ENCODE data around the gene ANKRD6.

Gene ANKRD6

DNA sequence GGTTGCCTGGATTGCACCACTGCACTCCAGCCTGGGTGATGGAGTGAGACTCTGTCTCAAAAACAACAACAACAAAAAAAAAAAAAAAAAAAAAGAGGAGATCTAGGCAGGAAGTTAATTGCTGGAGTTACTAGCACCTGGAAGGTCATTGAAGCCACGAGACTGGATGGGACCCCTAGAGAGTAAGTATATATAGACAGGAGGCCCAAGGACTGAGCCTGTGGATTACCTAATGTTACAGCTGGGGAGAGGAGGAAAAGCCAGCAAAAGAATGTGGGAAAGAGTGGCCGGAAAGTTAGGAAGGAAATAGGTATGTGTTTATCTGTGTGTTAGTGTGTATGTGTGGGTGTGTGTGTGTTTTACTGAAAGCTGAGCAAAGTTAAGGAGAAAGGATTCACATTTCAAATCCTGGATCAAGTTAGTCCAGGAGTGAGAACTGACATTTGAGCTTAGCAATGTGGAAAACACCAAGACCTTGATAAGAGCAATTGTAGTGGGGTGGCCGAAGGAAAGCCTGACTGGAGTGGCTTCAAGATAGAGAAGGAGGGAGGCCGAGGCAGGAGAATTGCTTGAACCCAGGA, 38.4 kb downstream of the ANKRD6 start:
- no peak for DNase-seq (ENCODE audit: low spot score)

DNA sequence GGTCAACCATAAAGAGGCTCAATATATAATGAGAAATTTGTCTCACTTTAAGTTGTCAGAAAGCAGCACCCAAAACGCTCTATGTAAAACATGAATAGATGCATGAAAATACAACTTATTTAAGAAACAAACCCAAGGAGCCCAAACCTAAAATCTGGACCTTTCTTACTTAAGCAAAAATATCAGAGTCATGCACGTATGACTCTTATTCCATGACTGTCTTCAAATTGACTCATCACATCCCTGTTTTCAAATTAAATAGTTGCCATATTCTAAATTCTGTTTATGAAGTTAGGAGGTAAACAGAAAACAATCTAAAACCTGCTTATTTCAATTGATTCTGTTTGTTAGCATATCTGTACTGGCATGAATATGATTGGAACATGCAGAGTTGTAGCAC, 42.1 kb downstream of the ANKRD6 start:
- DNase-seq (ENCODE audit: low spot score), result no peak

DNA sequence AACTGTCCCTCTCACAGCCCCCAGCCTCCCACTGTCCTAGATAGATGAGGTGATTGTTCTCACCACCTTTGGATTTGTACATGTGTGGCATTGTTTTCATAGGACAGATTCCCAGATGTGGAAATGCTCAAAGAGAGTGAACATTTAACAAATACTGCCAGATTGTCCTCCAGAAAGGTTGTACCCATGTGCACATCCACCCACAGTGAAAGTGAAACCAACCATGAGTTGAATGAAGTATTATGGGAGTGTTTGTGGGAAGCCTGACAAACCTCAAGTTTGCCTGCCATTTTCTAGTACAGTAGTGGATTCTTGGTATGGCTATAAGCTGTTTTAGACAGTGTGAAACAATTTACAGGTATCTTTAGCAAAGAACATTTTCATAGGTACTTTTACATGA, 42.7 kb downstream of the ANKRD6 start:
- no peak for DNase-seq (ENCODE audit: low spot score)

DNA sequence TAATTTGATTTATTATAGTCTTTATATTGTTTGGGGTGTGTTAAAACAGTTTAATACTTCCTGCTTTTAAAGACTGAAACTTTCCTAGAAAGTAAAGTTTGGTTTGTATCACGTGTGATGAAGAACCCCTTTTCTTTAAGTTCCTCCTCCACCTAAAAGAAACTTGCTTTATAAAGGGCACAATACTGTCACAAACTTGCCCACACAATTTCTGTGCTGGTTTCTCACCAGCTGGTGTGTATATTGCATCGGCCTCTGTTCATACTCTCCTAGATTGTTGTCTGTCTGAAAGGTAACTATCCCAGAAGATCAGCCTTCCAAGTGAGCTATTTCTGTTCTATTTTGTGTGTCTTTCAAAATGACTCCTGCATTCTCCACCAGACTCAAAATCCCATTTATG, 46.9 kb downstream of the ANKRD6 start:
- DNase-seq (ENCODE audit: low spot score), result no peak

DNA sequence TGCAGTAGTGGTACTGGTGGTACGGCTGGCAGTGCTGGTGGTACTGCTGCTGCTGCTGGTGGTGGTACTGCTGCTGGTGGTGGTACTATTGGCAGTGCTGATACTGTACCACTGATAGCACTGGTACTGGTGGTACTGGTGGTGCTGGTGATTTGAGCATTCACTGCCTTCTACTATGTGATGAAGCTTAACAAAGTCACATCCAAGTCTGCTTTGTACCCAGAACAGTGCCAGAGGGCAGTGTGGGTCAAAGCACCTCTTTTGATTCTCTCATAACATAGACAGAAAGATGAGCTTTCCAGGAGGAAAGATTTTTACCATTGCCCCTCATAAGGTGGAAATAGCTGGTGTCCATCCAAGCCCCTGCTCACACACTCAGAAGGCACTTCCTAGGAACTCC, 48.7 kb downstream of the ANKRD6 start:
- no peak for DNase-seq (ENCODE audit: low spot score)

DNA sequence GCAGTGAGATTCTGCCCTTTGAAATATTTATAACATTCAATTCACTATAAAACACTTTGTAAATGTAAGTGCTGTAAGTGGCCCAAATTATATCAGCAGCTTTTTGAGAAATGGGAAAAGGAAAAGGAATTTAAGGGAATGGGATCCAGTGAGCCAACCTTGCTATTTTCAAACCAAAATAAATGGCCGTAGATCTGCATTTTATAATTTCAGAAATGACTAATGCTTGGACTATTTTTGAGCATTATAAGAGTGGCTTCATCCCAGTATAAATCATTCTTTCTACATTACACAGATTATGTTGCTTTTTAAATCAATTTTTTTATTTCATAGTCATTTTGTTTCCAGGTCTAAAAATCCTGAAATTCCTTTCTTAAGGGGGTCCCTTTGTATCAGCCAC, 49.2 kb downstream of the ANKRD6 start:
- no peak for DNase-seq (ENCODE audit: low spot score)

DNA sequence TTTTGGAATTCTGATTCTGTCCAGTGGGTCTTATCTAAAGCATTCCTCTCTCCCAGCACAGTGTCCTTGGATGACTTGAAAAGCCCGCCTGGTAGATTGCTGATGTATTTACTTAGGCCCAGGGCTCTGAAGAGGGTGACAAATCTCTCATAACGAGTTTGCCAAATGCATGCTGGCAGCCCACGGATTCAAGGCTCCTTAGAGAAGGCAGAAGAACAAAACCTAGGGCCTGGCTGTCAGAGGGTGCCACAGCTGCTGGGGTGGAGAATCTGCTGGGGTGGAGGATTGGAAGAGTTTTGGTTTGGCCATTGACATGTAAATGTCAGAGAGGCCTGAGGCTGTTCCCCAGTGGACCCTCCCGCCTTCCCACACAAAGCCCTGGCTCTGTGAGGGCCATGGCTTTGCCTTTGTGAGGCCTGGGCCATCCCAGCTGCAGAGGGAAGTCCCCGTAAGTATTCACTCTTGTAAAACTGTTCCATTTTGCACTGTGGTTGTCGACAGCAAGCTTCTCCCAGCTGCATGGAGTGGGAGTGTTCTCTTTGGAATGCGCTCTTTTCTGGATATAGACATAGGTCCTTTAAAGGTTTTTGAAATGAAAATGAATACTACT, 50.3 kb downstream of the ANKRD6 start:
- no peak for DNase-seq (ENCODE audit: low spot score)

DNA sequence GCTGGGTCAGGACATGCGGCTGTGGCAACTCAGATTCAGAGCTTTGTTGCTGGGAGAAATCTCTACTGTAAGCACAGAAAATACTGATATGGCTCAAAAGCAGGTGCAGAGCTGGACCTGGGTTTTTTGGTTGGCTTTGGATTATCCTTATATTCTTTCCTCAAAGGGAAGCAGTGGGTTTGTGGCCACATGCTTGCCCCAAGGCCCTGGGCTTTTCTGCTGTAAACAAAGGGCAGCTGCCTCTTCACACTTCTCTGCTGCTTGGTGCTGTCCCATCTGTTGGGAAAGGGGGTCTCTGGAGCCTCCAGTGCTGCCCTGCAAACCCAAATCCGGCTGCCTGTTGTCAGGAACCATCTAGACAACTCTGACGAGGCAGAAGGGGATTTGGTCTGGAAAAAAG, 52.4 kb downstream of the ANKRD6 start:
- no peak for DNase-seq (ENCODE audit: low spot score)

DNA sequence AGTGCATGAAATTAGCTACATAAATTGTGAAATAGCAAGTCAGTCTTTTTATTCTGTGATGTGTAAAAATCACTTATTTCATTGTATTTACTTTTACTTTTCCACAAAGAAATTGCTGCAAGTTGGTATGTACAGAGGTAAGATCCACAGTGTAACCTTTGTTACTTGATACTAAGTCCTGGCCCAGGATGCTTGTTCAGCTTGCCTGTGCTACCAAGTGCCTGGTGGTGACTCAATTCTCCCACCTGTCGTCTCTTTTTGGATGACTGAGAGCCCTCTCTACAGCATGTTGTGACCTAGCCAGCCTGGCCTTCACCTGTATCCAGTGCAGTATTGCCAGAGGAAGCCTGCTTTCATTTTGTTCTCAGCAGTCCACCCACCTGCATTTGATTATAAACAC, 54.9 kb downstream of the ANKRD6 start:
- no peak for DNase-seq (ENCODE audit: low spot score)

DNA sequence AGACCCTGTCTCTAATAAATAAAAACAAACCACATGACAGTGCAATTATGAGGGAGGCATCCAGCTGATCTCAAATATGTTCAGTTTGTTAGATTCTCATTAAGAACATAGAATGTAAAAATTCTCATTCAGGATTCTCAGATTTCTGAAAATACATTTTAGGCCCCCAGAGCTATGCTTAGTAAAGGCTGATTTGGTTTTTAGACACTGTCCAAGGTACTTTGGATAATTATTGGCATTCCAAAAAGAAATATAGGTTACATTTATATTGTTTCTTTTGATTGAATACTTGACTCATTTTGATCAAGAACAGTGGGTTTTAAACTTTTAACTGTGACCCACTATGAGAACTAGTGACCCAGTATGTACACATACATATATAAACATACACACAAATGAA, 55.5 kb downstream of the ANKRD6 start:
- DNase-seq (ENCODE audit: low spot score), result no peak

DNA sequence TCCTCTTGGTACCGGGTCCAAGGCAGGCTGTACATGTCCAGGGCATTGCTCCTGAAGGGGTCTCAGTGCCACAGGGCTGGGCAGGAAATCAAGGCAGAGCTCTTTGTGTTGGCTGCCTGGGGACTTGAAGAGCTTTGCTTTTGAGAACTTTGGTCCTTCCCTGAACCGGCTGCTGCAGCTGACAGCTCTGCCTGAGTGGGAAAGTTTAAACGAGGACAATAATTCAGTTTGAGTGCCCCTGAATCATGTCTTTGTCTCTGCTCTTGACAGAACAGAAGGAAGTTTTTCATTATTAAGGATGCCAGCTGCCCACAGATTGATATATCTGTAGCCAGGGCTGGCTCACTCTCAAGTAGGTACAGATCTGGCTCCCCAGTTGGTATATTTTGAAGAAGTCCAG, 56.1 kb downstream of the ANKRD6 start:
- DNase-seq (ENCODE audit: low spot score), result peak; percentile 4

DNA sequence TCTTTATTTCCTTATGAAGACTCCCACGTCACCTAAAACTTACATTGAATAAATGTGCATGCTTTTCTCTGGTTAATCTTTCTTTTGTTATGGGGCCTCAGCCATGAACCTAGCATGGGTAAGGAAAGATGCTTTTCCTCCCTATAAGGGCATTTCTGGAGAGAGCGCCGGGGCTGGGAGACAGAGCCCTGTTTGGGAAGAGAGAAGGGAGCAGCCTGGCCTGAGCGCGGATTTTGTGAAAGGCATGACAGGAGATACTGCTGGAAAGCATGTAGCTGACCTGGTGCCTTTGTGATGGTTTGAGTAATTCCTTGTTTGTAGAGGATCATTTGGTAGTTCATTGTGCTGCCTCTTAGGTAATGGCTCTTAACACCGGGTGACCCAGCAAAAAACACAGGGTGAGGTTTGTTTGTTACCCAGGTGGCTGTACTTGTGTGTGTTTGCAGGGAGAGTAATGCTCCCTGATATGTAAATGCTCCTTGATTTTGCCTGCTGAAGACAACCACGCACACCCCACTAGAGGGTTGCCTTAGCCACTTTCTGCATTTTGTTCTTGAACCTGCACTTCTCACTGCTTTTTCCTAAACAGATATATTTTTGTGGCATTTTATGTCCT, 59.2 kb downstream of the ANKRD6 start:
- no peak for DNase-seq (ENCODE audit: low spot score)

DNA sequence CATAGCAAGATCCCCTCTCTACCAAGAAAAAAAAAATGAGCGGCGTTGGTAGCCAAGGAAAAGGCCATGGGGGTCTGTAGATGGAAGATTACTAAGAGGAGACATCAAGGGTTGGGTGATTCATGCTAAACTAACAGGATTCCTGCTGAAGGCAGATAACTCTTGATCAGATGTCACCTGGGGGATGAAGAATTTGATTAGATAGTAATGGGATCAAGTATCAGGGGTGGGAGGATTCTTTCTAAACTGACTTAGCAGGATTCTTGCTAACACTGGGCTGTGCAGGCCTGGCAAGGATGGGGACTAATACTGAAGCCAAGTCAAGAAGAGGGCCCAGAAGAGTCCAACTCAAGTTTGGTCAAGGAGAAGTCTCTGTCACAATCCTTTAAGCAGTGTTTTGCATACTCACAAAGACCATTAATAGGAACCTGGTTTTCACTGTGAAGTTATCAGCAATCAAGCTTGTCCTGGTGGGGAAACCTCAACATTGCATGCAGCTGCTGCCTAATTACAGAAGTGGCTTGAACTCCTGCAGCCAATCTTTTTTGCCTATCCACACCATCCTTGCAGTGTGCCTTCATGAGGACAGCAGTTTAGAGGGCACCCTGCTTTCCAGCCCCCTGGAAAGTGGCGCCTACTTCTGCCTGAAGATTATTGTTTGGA, 61.3 kb downstream of the ANKRD6 start:
- no peak for DNase-seq (ENCODE audit: low spot score)

DNA sequence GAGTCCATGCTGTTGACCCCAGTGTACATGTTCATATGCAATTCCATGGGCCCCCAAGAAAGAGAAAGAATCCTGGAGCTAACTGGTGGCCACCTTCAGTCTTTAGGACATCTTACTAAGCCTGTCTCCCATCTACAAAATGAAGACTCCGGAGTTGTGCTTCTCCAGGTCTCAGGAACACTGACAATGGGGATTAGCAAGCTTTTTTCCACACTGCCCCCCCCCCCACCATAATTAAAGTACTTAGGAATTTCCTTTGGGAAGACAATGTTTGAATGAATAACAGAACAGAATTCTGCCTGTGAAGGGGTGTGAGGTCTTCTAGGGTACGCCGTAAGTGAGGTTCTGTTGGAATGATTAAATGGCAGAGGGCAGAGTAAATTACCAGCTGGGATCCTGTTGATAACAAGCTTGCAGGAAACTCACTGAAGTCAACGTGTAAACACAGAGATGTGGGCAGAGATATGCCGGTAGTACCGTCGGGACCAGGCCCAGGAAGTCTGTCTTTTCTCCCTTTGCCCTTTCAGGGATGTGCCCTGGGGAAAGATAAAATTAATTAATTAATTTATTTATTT, 63.1 kb downstream of the ANKRD6 start:
- DNase-seq (ENCODE audit: low spot score), result no peak

DNA sequence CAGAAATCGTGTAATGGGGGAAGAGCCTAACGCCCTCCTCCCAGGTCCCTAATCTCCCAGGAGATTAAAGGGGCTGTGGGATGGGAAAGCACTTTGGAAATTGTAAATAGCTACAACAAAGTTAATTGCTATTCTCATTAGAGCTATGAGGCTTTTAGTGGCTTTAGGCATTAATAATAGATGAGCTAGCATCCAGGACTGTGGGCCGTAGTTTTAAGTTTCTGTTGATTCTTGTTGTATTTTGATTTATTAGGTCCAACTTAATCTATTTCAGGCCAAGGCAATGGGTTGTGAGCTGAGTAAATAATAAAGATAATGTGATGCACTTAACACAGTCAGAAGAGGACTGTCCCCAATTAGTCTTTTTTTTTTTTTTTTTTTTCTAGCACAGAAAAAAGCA, 67.7 kb downstream of the ANKRD6 start:
- DNase-seq (ENCODE audit: low spot score), result no peak

DNA sequence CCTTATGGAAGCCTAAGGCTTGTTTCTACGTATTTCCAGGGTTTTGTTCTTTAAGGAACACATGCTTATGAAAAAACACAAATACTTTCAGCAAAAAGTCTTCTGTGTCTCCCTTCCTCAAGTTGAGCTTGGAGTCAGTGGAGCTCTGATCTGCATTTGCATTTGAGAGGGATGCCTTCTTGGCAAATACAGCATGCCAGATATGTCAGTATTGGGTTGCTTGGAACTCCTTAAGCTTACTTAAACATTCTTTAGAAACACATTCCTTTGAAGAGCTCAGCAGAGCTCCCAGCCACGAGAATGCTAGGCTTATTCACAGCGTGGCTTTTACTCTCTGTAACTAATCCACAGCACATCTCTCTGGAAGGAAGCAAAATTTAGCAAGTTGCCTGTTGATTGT, 68.3 kb downstream of the ANKRD6 start:
- no peak for DNase-seq (ENCODE audit: low spot score)

DNA sequence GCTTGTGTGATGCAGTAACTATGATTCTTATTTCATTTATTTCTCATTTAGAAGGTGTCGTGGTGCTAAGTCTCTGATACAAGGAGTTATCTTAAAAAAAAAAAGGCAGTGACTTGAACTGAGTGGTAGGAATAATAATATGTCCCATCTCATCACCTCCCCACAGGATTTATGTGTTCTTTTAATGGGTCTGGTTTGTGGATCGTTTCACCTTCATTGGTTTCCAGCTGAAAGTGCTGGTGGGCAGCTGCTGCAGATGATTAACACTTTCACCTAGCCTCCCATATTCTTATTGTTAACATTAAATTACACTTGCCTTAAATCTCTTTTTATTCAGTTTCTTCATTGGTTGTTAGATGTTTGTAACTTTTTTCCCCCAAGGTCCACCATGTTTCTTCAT, 68.8 kb downstream of the ANKRD6 start:
- DNase-seq (ENCODE audit: low spot score), result no peak

DNA sequence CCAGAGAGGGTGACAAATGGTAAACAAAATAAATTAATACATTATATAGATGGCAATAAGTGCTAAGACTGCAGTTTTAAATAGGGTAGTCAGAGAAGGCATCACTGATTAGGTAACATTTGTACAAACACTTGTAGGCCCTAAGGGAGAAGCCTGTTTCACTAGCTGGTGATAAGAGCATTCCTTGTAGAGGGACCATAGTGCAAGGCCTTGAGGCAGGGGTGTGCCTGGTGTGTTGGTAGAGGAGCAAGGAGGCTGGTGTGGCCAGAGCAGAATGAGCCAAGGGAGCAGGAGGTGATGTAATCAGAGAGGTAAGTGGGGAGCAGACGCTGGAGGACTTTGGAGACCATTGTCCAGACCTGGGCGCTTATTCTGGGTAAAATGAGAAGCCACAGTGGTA, 70.7 kb downstream of the ANKRD6 start:
- DNase-seq (ENCODE audit: low spot score), result no peak

DNA sequence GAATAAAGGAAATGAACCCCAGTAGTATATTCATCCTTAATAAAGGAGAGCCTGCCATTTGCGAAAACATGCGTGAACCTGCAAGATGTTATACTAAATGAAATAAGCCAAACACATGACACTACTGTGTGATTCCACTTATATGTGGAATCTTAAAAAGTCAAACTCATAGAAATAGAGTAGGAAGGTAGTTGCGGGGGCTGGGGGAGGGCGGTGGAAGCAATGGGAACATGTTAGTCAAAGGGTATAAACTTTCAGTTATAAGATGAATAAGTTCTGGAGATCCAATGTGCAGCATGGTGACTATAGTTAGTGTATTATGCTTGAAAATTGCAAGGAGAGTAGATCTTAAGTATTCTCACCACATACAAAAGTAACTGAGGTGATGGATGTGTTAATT, 72.9 kb downstream of the ANKRD6 start:
- no peak for DNase-seq (ENCODE audit: low spot score)

DNA sequence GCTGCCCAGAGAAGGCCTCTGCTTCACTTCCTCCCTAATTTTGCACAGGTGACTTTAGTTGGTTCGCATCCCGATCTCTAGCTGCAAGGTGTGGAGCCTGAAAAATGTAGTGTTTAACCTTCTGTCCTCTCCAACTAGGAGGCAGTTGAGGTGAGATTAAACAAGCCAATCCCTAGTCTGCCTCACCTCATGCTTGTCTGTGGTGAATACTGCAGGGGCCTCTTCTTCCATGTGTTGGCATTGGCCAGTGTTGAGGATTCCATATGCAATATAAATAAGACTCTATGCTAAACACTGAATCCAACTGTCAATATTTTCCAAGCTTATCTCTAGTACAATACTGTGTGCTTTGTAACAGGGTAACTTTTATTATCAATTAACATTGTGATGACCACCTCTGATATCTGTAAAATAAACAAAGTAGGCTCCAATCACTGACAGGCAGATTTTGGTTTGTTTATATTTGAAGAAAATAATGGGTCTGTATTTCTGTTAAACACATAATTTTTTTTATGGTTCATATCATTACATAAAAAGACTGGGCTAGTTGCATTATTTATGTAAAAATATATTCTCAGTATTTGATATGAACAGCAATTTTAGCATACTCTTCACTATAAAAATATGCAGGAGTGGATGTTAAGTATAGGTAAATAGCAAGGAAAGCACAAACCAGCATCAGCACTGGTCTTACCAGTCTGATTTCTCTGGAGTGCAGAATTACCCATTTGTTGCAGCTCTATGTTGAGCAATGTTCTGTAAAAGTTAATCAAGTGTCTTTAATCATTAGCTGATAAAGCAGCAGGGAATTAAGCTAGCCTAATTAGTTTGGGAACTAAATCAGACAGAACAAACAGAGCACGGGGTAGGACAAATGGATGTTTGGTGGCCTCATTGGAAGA, 74.0 kb downstream of the ANKRD6 start:
- DNase-seq (ENCODE audit: low spot score), result no peak

DNA sequence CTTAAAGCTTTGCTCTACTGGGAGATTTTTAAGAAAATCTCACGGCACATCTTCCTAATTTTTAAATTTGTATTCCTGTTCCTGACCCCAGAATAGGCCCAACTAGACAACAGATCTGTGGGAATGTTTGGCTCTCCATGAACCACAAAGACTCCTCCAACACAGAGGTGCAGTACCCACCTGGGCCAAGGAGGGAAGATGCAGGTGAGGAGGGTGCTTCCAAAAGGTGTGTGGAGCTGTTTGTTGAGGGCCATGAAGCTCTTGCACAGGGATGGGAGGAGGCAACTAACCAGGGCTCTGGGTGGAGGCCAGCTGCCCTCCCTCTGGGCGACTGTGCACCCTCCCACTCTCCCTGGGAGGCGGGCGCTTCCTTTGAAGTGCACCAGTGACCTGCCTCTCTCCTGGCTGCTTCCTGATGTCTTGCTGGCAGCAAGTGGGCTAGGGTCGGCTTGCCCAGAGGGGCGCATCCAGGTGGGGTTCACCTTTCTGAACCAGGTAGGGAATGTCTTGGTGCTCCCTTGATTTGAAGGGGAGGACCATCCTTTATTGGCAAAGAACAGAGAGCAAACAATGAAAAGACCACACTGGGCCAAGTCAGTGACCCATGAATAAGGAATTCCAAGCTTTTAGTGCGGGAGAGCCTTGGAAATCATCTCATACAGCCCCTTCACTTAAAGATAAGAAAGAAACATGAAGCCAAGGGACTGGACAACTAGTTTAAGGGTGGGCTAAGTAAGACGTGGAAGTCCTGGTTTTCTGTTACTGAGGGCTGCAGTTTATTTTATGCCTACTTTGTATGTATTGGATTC, 76.0 kb downstream of the ANKRD6 start:
- no peak for DNase-seq (ENCODE audit: low spot score)

All from COLO829 (cell line).